ENCODE results near the gene ASCL1. TPM values are rescaled to one million over a fixed set of nuclear protein-coding genes. Genes with fewer than 3 reads are reported as not detected.

The ASCL1 gene
- total RNA-seq, 4 donors from 2014 or later: 0.15 to 0.54 TPM; not detected in 2

DNA sequence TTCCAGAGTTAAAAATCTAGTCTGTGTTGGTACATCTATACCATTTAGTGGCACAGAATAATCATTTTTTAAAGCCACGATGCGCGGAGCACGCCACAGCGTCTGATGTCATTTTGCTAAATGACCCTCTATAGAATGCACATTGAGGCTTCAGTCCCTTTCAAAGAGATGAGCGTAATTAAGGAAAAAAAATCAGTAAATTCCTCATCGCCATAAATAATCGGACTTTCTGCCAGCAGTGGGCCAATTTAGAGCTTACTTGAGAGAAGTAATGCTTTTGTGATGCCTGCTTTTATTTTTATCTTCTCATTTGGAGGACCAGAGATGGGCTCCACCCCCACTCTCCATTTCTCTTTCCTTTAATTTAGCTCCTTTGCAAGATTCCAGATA is 4.0 kb downstream of the ASCL1 start:
- Histone ChIP-seq H3K27ac (no peak overlapping the region), H3K4me1 (peaks cover 0 to 44% (median 4%) of the 10 kb centered on the region in 3 donors), H3K9me3 (peaks cover 0 to 15% (median 0%) of the 10 kb centered on the region in 3 donors), H3K4me3 (no peak overlapping the region), H3K36me3 (no peaks in the 10 kb centered on the region), H3K27me3 (peaks cover 98% of the 10 kb centered on the region)
- TF ChIP-seq, protein P1, sequence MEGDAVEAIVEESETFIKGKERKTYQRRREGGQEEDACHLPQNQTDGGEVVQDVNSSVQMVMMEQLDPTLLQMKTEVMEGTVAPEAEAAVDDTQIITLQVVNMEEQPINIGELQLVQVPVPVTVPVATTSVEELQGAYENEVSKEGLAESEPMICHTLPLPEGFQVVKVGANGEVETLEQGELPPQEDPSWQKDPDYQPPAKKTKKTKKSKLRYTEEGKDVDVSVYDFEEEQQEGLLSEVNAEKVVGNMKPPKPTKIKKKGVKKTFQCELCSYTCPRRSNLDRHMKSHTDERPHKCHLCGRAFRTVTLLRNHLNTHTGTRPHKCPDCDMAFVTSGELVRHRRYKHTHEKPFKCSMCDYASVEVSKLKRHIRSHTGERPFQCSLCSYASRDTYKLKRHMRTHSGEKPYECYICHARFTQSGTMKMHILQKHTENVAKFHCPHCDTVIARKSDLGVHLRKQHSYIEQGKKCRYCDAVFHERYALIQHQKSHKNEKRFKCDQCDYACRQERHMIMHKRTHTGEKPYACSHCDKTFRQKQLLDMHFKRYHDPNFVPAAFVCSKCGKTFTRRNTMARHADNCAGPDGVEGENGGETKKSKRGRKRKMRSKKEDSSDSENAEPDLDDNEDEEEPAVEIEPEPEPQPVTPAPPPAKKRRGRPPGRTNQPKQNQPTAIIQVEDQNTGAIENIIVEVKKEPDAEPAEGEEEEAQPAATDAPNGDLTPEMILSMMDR (IDR thresholded peaks at IDR 0.05): no peak
- TF ChIP-seq POLR2AphosphoS5 (IDR thresholded peaks at IDR 0.05) (no peak), EP300 (IDR thresholded peaks at IDR 0.05) (no peak), POLR2A (IDR thresholded peaks at IDR 0.05) (no peak)
- 6 to 13% methylated on average over 3 to 8 of the region's 8 CpGs for WGBS, 2 donors (ENCODE audit: low coverage in 1 of 2)
- no peak for ATAC-seq

DNA sequence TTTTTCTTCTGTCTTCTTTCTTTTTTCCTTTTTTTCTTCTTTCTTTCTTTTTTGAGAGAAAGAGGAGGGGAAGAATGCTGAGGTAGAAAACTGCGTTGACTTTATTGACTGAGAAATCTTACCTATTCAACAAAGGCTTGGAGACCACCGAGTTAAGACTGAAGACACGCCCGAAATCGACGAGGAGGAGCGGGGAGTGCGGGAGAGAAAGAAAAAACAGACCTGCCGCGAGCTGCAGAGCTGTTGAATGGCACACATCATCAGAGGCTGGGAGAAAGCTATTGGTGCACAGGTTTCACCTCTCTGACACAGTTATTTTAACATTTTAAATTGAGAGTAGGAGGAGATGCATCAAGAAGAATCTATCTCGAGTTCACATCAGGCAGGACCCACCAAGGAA is 5.1 kb downstream of the ASCL1 start:
- TF ChIP-seq EP300 (IDR thresholded peaks at IDR 0.05): no peak
- TF ChIP-seq, protein P1 (IDR thresholded peaks at IDR 0.05): no peak
- TF ChIP-seq POLR2A (IDR thresholded peaks at IDR 0.05): no peak
- TF ChIP-seq POLR2AphosphoS5 (IDR thresholded peaks at IDR 0.05): no peak
- no peak overlapping the region for H3K4me3 ChIP-seq
- WGBS, 2 donors (ENCODE audit: low coverage in 1 of 2): 2 to 35% methylated on average over 5 to 11 of the region's 11 CpGs
- H3K27me3 ChIP-seq: peaks cover 98% of the 10 kb centered on the region
- H3K36me3 ChIP-seq: no peaks in the 10 kb centered on the region
- peaks cover 0 to 34% (median 3%) of the 10 kb centered on the region in 3 donors for H3K4me1 ChIP-seq
- ATAC-seq: no peak
- H3K27ac ChIP-seq: no peak overlapping the region
- H3K9me3 ChIP-seq: peaks cover 0 to 15% (median 0%) of the 10 kb centered on the region in 3 donors

DNA sequence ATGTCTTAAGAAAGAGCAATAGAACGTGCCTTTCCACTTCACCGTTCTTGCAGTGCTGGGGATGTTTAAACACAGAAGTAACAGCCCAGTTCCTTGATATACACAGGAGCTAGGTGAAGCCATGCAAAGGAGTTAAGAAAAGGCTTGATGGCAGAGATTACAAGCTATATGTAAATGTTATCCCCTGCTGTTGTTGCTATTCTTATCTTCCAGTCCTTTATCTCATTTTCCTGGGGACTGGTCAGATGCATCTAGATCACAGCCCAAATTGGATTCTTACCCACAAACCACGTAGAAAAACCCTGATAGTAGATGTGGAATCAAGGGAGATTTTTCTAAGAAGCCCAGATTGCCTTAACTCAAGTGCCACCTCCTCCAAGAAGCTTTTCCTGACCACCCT is 5.5 kb downstream of the ASCL1 start:
- peaks cover 98% of the 10 kb centered on the region for H3K27me3 ChIP-seq
- H3K36me3 ChIP-seq: no peaks in the 10 kb centered on the region
- H3K27ac ChIP-seq: no peak overlapping the region
- ATAC-seq: no peak
- peaks cover 0 to 29% (median 0%) of the 10 kb centered on the region in 3 donors for H3K4me1 ChIP-seq
- H3K4me3 ChIP-seq: no peak overlapping the region
- peaks cover 0 to 15% (median 0%) of the 10 kb centered on the region in 3 donors for H3K9me3 ChIP-seq
- 5 to 8% methylated on average over 3 of the region's 3 CpGs for WGBS, 2 donors (ENCODE audit: low coverage in 1 of 2)
- TF ChIP-seq POLR2AphosphoS5 (IDR thresholded peaks at IDR 0.05) (no peak), EP300 (IDR thresholded peaks at IDR 0.05) (no peak), POLR2A (IDR thresholded peaks at IDR 0.05) (no peak)
- TF ChIP-seq, protein P1 (IDR thresholded peaks at IDR 0.05): no peak

DNA sequence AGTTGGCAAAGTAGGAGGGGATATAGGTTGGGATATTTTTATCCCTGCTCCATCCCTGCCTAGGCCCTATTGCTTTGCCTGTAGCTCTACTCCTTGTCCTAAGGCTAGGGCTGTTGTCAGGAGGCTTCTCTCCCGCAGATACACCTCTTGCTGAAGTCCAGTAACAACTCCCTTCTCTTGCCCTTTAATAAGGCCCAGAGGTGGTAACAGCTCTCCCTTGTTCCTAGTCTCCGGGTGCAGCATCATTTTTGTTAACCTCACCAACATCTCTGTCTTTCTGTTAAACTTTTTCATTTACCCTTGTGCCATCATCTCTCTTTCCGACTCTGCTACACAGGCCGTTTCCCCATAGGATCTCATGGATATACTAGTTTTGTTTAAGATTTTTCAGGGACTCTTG is 6.3 kb downstream of the ASCL1 start:
- peaks cover 98% of the 10 kb centered on the region for H3K27me3 ChIP-seq
- peaks cover 0 to 15% (median 0%) of the 10 kb centered on the region in 3 donors for H3K9me3 ChIP-seq
- H3K4me3 ChIP-seq: no peak overlapping the region
- WGBS, 2 donors (ENCODE audit: low coverage in 1 of 2): 0 to 43% methylated on average over 1 to 4 of the region's 4 CpGs
- no peak overlapping the region for H3K27ac ChIP-seq
- H3K4me1 ChIP-seq: peaks cover 0 to 21% (median 0%) of the 10 kb centered on the region in 3 donors
- no peak for ATAC-seq
- H3K36me3 ChIP-seq: no peaks in the 10 kb centered on the region
- TF ChIP-seq POLR2A (IDR thresholded peaks at IDR 0.05): no peak
- TF ChIP-seq, protein P1 (IDR thresholded peaks at IDR 0.05): no peak

DNA sequence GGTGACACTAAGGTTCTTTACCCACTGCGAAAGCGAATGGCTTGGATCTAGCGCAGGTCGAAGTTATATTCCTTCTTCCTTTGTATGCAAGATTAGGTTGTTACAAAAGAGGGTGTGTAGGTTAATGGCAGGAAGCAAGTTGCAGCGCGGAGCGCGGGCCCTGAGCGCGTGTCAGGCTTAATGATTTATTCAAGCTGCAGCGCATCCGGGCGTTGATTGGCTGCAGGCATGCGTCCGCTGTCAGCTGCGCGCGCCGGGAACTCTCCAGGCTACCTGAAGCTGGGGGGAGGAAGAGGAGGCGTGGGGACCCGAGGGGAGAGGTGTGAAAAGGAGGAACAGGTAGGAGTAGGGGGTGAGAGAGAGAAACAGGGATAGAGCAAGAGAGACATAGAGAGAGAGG is 7.4 kb downstream of the ASCL1 start:
- no peak for ATAC-seq
- Histone ChIP-seq H3K4me1 (peaks cover 0 to 19% (median 0%) of the 10 kb centered on the region in 3 donors), H3K27me3 (peaks cover 96% of the 10 kb centered on the region), H3K27ac (no peak overlapping the region), H3K9me3 (peaks cover 0 to 15% (median 0%) of the 10 kb centered on the region in 3 donors), H3K36me3 (no peaks in the 10 kb centered on the region), H3K4me3 (peak overlapping the region in 1 of 2 donors; percentile 11)
- WGBS, 2 donors (ENCODE audit: low coverage in 1 of 2): 0 to 2% methylated on average over 1 to 12 of the region's 21 CpGs
- no peak for TF ChIP-seq POLR2AphosphoS5 (IDR thresholded peaks at IDR 0.05)
- no peak for TF ChIP-seq EP300 (IDR thresholded peaks at IDR 0.05)
- TF ChIP-seq, protein P1 (IDR thresholded peaks at IDR 0.05): no peak
- no peak for TF ChIP-seq POLR2A (IDR thresholded peaks at IDR 0.05)

Data from gastroesophageal sphincter (tissue), 4 donors.